ENCODE data around the gene TMIGD3.

TMIGD3 gene

DNA sequence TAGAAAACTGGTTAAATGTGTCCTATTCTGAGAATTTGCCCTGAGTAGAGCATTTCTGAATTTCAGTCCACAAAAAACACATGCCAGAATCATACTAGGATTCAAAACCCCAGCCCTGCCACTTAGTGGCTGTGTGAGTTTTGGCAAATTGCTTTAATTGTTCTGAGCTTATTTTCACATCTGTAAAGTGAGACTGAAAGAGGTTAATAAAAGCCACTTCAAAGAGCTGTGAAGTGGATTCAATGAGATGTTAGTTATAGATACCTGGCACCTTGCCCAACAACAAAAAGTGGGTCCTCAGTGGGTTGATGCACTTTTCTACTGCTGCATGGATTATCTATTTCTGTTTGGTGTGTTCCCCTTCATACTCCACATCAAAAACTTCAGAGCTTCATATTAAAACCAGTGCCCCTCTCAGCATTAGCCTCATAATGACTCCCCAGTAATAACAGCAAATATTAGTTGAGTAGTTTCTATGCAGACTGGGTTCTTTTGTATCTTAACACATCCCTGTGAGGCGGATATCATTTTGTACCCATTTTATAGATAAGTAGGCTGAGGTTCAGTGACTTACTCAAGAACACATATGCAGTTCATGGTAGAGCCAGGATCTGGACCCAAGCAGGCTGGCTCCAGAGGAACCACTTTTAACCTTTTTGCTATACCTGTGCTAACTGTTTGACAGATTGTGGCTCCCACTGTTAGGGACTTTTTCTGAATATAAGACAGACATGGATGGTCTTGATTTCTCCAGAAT lies 14.2 kb upstream of the TMIGD3 start:
- H3K36me3 ChIP-seq (ENCODE audit: insufficient read depth, low read length): no peaks in the 10 kb centered on the region
- H3K4me3 ChIP-seq (ENCODE audit: low read length): no peak overlapping the region
- H3K9me3 ChIP-seq (replicated peaks; ENCODE audit: low read length): no peaks in the 10 kb centered on the region
- peaks cover 13% of the 10 kb centered on the region for H3K4me1 ChIP-seq (ENCODE audit: control insufficient read depth, insufficient read depth, low read length)
- no peak overlapping the region for H3K9ac ChIP-seq (ENCODE audit: low read depth, low read length)
- no peak overlapping the region for H3K4me2 ChIP-seq (ENCODE audit: low read length)
- no peaks in the 10 kb centered on the region for H3K27me3 ChIP-seq (ENCODE audit: control insufficient read depth, insufficient read depth, low read length)

DNA sequence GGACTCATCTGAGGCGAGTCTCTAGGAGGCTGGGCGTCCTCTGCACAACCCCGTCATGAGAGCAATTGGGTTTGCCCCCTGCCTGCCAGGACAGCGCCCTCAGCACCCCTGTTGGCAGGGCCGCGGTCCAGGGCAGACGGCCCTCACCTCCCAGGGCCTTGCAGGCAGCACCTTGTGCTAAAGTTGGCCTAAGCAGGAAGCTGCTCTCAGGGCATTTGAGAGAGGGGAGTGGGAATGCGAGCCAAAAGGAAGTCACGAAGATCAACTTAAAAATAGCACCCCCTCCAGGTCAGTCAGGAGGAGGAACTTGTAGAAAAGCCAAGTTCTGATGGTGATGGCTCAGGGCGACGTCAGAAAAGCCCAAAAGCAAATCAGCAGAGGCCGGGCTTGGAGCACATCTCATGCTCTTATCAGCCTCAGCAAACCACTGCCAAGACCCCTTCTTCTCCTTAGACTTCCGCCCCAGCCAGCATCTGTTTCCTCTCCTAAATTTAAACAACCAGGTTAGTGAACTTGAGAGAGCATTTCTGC lies 12.6 kb upstream of the TMIGD3 start:
- Histone ChIP-seq H3K4me3 (ENCODE audit: low read length) (peak overlapping the region; percentile 71), H3K9ac (ENCODE audit: low read depth, low read length) (peak overlapping the region; percentile 29), H3K9me3 (replicated peaks; ENCODE audit: low read length) (no peaks in the 10 kb centered on the region), H3K4me2 (ENCODE audit: low read length) (peak overlapping the region; percentile 92), H3K4me1 (ENCODE audit: control insufficient read depth, insufficient read depth, low read length) (peaks cover 13% of the 10 kb centered on the region), H3K27me3 (ENCODE audit: control insufficient read depth, insufficient read depth, low read length) (no peaks in the 10 kb centered on the region), H3K36me3 (ENCODE audit: insufficient read depth, low read length) (no peaks in the 10 kb centered on the region)

DNA sequence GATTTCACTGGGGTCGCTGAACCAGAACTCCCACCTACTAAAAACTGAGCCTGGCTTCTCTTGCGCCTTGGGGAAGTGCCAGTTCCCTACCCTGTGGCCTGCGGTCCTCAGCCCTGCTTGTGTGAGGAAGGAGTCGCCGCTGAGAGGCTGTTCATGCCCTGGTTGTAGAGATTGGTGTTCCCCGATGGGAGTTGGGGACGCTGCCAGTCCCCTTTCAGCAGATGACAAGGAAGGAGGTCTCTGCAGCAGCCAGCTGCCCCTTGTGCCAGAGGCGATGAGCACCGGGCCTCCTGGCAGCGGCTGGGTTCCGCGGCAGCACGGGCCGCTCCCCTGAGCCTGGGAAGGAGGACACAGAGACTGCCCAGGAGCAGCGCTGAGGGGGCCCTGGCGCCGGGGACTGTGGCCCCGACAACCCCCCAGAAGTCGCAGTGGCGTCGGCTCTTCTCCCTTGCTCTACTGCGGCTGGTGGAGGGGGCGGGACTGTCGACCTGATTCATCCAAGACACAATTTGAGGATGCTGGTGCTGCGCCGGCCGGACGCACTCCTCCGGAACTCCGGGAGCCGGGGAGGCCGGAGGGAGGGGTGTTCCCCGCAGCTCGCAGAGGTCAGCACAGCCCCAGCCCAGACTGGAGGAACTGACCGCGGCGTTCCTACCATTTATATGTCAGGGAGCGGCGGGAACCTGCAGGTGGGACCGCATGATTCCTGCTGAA lies 12.0 kb upstream of the TMIGD3 start:
- Histone ChIP-seq H3K36me3 (ENCODE audit: insufficient read depth, low read length) (no peaks in the 10 kb centered on the region), H3K4me2 (ENCODE audit: low read length) (peak overlapping the region; percentile 92), H3K27me3 (ENCODE audit: control insufficient read depth, insufficient read depth, low read length) (no peaks in the 10 kb centered on the region), H3K4me3 (ENCODE audit: low read length) (peak overlapping the region; percentile 71), H3K9me3 (replicated peaks; ENCODE audit: low read length) (no peaks in the 10 kb centered on the region), H3K4me1 (ENCODE audit: control insufficient read depth, insufficient read depth, low read length) (peaks cover 13% of the 10 kb centered on the region), H3K9ac (ENCODE audit: low read depth, low read length) (peak overlapping the region; percentile 29)

DNA sequence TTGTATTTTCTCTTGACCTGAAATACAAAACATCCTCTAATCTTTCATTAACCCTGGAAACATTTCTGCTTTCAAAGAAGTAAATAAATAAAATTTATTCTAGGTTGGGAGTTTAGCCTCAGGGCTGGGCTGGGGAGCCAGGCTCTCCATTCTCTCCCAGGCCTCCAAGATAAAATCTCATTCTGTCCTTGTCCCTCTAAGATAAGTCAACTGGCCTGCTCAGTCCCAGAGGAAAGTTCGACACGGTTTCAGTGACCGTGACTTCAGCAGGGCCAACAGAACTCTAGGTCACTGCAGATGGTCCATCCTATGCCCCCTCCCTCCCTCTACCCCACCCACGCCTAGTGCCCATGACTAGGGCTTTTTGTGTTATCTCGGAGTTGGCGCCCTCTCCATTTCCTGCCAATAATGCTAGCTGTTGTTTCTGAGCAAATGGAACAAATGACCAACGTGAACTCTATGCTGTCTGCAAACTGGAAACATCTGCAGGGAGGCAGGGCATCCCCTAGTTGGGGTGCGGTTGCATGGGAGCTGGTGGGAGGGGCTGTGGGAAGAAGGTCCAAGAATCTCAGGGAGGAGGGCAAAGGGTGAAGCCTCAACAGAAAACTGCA lies 10.1 kb upstream of the TMIGD3 start:
- no peaks in the 10 kb centered on the region for H3K9me3 ChIP-seq (replicated peaks; ENCODE audit: low read length)

DNA sequence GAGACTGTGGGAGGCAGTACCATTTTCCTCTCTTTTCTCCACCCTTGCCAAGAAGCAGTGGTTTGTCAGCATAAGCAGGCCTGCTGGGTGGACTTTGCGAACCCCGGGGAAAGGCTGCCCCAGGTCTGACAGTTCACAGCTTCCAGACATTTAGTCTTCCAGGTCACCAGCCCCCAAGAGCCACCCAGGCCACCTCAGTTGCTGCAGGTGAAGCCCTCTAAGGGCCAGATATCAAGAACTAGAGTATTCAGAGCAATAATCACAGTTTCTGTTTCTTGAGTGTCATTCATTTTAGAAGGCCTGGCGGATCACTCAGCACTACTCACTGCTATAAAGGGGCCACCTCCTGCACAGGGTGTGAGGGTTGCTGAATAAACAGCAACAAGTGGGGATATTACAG lies 9.5 kb upstream of the TMIGD3 start:
- Histone ChIP-seq H3K4me3 (ENCODE audit: low read length) (no peak overlapping the region), H3K4me2 (ENCODE audit: low read length) (no peak overlapping the region), H3K9ac (ENCODE audit: low read depth, low read length) (no peak overlapping the region), H3K4me1 (ENCODE audit: control insufficient read depth, insufficient read depth, low read length) (peaks cover 19% of the 10 kb centered on the region), H3K9me3 (replicated peaks; ENCODE audit: low read length) (no peaks in the 10 kb centered on the region), H3K36me3 (ENCODE audit: insufficient read depth, low read length) (no peaks in the 10 kb centered on the region), H3K27me3 (ENCODE audit: control insufficient read depth, insufficient read depth, low read length) (no peaks in the 10 kb centered on the region)

More for the DNA sequence above, 10.1 kb upstream of the TMIGD3 start:
- Histone ChIP-seq H3K4me3 (ENCODE audit: low read length) (no peak overlapping the region), H3K36me3 (ENCODE audit: insufficient read depth, low read length) (no peaks in the 10 kb centered on the region), H3K4me1 (ENCODE audit: control insufficient read depth, insufficient read depth, low read length) (peaks cover 15% of the 10 kb centered on the region), H3K9ac (ENCODE audit: low read depth, low read length) (no peak overlapping the region), H3K4me2 (ENCODE audit: low read length) (no peak overlapping the region), H3K27me3 (ENCODE audit: control insufficient read depth, insufficient read depth, low read length) (no peaks in the 10 kb centered on the region)

GRCh38 chr1:111512132-111512889 lies 8.9 kb upstream of the TMIGD3 start:
- no peak overlapping the region for H3K9ac ChIP-seq (ENCODE audit: low read depth, low read length)
- H3K27me3 ChIP-seq (ENCODE audit: control insufficient read depth, insufficient read depth, low read length): no peaks in the 10 kb centered on the region
- peaks cover 25% of the 10 kb centered on the region for H3K4me1 ChIP-seq (ENCODE audit: control insufficient read depth, insufficient read depth, low read length)
- no peaks in the 10 kb centered on the region for H3K36me3 ChIP-seq (ENCODE audit: insufficient read depth, low read length)
- H3K4me2 ChIP-seq (ENCODE audit: low read length): no peak overlapping the region
- H3K9me3 ChIP-seq (replicated peaks; ENCODE audit: low read length): no peaks in the 10 kb centered on the region
- H3K4me3 ChIP-seq (ENCODE audit: low read length): no peak overlapping the region

DNA sequence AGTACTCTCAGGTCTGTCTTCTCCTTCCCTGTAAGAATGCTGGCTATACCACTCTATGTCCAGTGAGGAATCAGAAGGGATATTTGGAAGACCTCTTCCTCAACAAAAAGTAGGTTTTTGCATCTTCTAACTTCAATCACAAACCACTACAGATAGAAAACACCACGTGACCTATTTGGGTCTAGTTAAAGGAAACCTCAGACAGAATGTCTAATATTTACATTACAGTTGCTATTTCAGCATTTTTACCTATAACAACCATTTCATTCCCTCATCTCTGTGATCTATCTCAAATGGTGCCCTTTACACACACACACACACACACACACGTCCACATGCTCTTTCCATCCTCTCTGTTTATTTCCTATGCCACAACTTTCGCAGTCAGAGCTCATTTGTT lies 7.9 kb upstream of the TMIGD3 start:
- Histone ChIP-seq H3K9ac (ENCODE audit: low read depth, low read length) (no peak overlapping the region), H3K27me3 (ENCODE audit: control insufficient read depth, insufficient read depth, low read length) (no peaks in the 10 kb centered on the region), H3K4me2 (ENCODE audit: low read length) (no peak overlapping the region), H3K9me3 (replicated peaks; ENCODE audit: low read length) (no peaks in the 10 kb centered on the region), H3K4me3 (ENCODE audit: low read length) (no peak overlapping the region), H3K36me3 (ENCODE audit: insufficient read depth, low read length) (no peaks in the 10 kb centered on the region), H3K4me1 (ENCODE audit: control insufficient read depth, insufficient read depth, low read length) (peaks cover 28% of the 10 kb centered on the region)

DNA sequence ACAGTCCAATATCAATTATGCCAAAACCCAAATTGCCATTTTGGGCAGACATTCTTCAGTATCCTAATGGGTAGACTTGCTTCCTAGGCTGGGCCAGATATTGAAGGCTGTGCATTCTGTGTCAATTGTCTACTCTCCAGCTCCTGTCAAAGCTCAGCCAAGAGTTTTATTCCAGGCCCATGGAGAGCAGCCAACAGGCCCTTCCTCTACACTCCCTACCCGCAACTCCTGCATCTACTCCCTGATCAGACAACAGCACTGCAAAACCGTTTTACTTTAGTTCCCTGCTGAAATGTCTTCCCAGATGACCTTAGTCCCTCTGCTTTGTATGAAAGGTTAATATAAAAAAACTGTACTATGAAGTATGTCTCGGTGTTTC lies 6.6 kb upstream of the TMIGD3 start:
- Histone ChIP-seq H3K4me2 (ENCODE audit: low read length) (no peak overlapping the region), H3K4me3 (ENCODE audit: low read length) (no peak overlapping the region), H3K9me3 (replicated peaks; ENCODE audit: low read length) (no peaks in the 10 kb centered on the region), H3K36me3 (ENCODE audit: insufficient read depth, low read length) (no peaks in the 10 kb centered on the region), H3K4me1 (ENCODE audit: control insufficient read depth, insufficient read depth, low read length) (peaks cover 17% of the 10 kb centered on the region), H3K27me3 (ENCODE audit: control insufficient read depth, insufficient read depth, low read length) (peaks cover under 1% of the 10 kb centered on the region), H3K9ac (ENCODE audit: low read depth, low read length) (no peak overlapping the region)

DNA sequence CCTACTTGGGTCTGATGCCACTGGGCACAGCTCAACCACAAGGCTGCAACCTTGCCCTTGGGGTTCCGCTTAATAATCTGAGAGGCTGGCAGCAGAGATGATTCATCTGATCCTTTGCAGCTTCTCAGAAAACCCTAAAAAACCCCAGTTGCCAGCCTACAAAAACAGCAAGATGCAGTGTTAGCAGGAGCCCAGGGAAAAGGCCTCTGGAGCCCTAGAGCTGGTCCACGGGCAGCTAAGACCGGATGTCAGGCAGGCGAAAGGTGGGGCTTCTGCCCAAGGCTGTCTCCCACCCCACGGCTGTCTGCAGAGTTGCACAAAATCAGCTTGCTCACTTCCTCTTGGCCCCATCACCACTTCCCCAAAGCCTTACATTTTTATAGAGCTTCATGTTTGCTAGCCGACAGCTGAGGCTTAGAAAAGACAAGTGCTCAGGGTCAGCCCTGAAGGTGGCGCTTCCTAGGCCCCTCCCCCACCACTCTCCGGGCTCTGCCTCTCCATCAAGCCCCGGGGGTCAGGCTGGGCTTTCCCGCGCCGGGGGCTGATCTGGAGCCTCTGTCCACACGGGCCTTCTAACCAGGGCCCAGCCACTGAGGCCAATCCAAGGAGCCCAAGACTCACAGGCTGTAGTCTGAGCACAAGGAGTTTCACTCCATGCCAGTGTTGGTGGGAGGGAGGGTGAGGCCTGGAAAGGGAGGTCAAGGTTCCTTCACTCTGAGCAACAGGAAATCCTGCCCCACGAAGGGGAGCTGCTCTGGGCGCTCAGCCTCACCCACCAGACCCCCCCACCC lies 4.2 kb upstream of the TMIGD3 start:
- H3K9ac ChIP-seq (ENCODE audit: low read depth, low read length): peak overlapping the region; percentile 78
- peaks cover 17% of the 10 kb centered on the region for H3K4me1 ChIP-seq (ENCODE audit: control insufficient read depth, insufficient read depth, low read length)
- H3K4me3 ChIP-seq (ENCODE audit: low read length): peak overlapping the region; percentile 46

GRCh38 chr1:111506561-111506960 lies 3.1 kb upstream of the TMIGD3 start:
- H3K9me3 ChIP-seq (replicated peaks; ENCODE audit: low read length): no peaks in the 10 kb centered on the region

More for the DNA sequence above, 4.2 kb upstream of the TMIGD3 start:
- Histone ChIP-seq H3K9me3 (replicated peaks; ENCODE audit: low read length) (no peaks in the 10 kb centered on the region), H3K36me3 (ENCODE audit: insufficient read depth, low read length) (no peaks in the 10 kb centered on the region), H3K4me2 (ENCODE audit: low read length) (peak overlapping the region; percentile 78), H3K27me3 (ENCODE audit: control insufficient read depth, insufficient read depth, low read length) (peaks cover 12% of the 10 kb centered on the region)

More at GRCh38 chr1:111506561-111506960, 3.1 kb upstream of the TMIGD3 start:
- Histone ChIP-seq H3K4me1 (ENCODE audit: control insufficient read depth, insufficient read depth, low read length) (peaks cover 17% of the 10 kb centered on the region), H3K4me3 (ENCODE audit: low read length) (no peak overlapping the region), H3K36me3 (ENCODE audit: insufficient read depth, low read length) (no peaks in the 10 kb centered on the region), H3K27me3 (ENCODE audit: control insufficient read depth, insufficient read depth, low read length) (peaks cover 14% of the 10 kb centered on the region), H3K4me2 (ENCODE audit: low read length) (no peak overlapping the region), H3K9ac (ENCODE audit: low read depth, low read length) (no peak overlapping the region)

All from skeletal muscle satellite cell (primary cell).